ENCODE results near the gene HSD17B2.

DNA sequence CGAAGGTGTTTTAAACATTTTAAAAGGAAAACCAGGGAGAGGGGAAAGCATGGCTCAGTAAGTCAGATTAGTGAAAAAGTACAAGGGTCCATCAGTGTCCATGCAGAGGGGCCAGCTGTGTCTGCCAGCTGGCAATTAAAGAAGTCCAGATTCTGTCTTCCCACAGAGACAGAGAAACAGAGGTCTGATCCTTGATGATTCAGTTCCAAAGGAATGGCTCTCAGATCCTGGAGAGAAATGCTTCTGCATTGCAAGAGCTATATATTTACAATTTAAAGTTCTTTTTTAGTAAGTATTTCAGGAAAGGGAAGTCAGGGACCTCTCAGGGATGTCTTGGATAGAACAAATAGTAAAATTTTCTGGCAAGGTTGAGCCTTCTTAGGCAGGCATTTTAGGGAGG, 56.2 kb downstream of the HSD17B2 start:
- TF ChIP-seq, protein P1, sequence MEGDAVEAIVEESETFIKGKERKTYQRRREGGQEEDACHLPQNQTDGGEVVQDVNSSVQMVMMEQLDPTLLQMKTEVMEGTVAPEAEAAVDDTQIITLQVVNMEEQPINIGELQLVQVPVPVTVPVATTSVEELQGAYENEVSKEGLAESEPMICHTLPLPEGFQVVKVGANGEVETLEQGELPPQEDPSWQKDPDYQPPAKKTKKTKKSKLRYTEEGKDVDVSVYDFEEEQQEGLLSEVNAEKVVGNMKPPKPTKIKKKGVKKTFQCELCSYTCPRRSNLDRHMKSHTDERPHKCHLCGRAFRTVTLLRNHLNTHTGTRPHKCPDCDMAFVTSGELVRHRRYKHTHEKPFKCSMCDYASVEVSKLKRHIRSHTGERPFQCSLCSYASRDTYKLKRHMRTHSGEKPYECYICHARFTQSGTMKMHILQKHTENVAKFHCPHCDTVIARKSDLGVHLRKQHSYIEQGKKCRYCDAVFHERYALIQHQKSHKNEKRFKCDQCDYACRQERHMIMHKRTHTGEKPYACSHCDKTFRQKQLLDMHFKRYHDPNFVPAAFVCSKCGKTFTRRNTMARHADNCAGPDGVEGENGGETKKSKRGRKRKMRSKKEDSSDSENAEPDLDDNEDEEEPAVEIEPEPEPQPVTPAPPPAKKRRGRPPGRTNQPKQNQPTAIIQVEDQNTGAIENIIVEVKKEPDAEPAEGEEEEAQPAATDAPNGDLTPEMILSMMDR (IDR thresholded peaks at IDR 0.05) = no peak
- TF ChIP-seq EP300 (IDR thresholded peaks at IDR 0.05) = no peak
